A673 (cell line): ENCODE data around the gene DNAJC19. TPM values are rescaled to one million over a fixed set of nuclear protein-coding genes. Genes with fewer than 3 reads are reported as not detected.

Experiments
- BruUV-seq: library from RNA; stranded (reverse); fragments of 400-500 nt; replicated peaks from 2 replicates; lab custom pipeline; 2021; lab: Mats Ljungman, UMichigan
- CTCF ChIA-PET: fragments of 300-600 bp; sonication (Branson Sonifier 250); formaldehyde crosslinking; loops from one replicate; lab custom pipeline; 2022; ENCODE audit warnings: antibody characterized with exemption; lab: Charles Lee
- POLR2A ChIA-PET: fragments of 300-600 bp; sonication (Branson Sonifier 250); formaldehyde crosslinking; loops from one replicate; lab custom pipeline; 2022; ENCODE audit warnings: antibody characterized with exemption; ENCODE audit not compliant: low non-redundant PET; lab: Charles Lee
- DNase-seq: peaks from one replicate; pipeline ENCODE4 v3.0.0-alpha.2; 2015; ENCODE audit warnings: low spot score
- H3K27ac ChIP-seq: fragments of 200-600 bp; sonication (generic); 2 replicates; pipeline ENCODE4 v1.5.1; 2016; ENCODE audit warnings: mixed run types, low read depth, mild to moderate bottlenecking, mixed read lengths, antibody characterized with exemption, low read length; ENCODE audit not compliant: poor library complexity, severe bottlenecking
- H3K27me3 ChIP-seq: fragments of 200-600 bp; sonication (generic); replicated peaks from 2 replicates; pipeline ENCODE4 v1.6.1; 2017; ENCODE audit warnings: mixed run types, low read depth, mild to moderate bottlenecking, mixed read lengths, antibody characterized with exemption, low read length; ENCODE audit not compliant: insufficient read depth, poor library complexity
- H3K36me3 ChIP-seq: fragments of 200-600 bp; sonication (generic); 2 replicates; pipeline ENCODE4 v1.6.1; 2016; ENCODE audit warnings: mixed run types, mild to moderate bottlenecking, mixed read lengths, antibody characterized with exemption, low read length; ENCODE audit not compliant: insufficient read depth, poor library complexity, severe bottlenecking
- H3K4me1 ChIP-seq: fragments of 200-600 bp; sonication (generic); 2 replicates; pipeline ENCODE4 v1.6.1; 2017; ENCODE audit warnings: mixed run types, mild to moderate bottlenecking, mixed read lengths, antibody characterized with exemption, low read length; ENCODE audit not compliant: insufficient read depth, poor library complexity, severe bottlenecking
- H3K4me3 ChIP-seq: fragments of 200-600 bp; sonication (generic); 2 replicates; pipeline ENCODE4 v1.5.1; 2016; ENCODE audit warnings: low read depth, mixed run types, mild to moderate bottlenecking, mixed read lengths, low read length; ENCODE audit not compliant: poor library complexity, severe bottlenecking
- H3K9me3 ChIP-seq: fragments of 200-600 bp; sonication (generic); 2 replicates; pipeline ENCODE4 v1.6.1; 2016; ENCODE audit warnings: mixed run types, low read depth, mild to moderate bottlenecking, mixed read lengths, antibody characterized with exemption, low read length; ENCODE audit not compliant: poor library complexity, severe bottlenecking
- EZH2 ChIP-seq: fragments of 200-600 bp; sonication (generic); IDR thresholded peaks from 2 replicates; pipeline ENCODE4 v1.6.1; 2017; ENCODE audit warnings: borderline replicate concordance, low read depth, mild to moderate bottlenecking, mixed read lengths, antibody characterized with exemption, low read length; ENCODE audit not compliant: poor library complexity, severe bottlenecking
- intact Hi-C: fragments of 100-400 bp; cut with micrococcal nuclease; formaldehyde crosslinking; loops from one replicate; pipeline ENCODE4 v1.10.0; 2022; ENCODE audit not compliant: unreplicated experiment
- total RNA-seq: library from RNA; stranded (reverse); gene quantifications from 2 replicates; pipeline ENCODE4 v1.2.3, GENCODE V29; 2021
- TF ChIP-seq, protein P1 (sequence below): fragments of 300-800, 200-600 bp; sonication (generic); conservative IDR thresholded peaks from 2 replicates; pipeline ENCODE4 v1.5.1; 2017; ENCODE audit warnings: low read depth, mild to moderate bottlenecking, antibody characterized with exemption, low read length, moderate library complexity, mixed read lengths

The DNAJC19 gene
- total RNA-seq, 1 experiment from 2014 or later: 52.1 TPM

DNA sequence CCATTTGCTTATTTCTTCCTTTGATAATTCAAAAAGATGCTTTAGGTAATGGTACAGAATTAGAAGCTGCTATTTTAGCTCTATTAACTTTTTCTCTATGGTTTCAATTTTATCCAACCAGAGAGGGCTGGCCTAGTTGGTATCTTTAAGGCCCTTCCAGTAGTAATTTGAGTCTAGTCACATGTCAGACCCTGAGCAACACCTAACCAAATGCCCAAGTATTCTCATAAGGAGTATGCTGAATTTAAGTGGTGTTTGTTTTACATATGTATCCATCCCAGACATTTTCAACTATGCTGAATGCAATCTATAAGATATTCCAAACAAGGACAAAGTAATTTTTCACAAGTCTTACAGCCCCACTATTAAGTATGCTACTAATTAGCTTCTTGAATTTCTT lies 9.6 kb downstream of the DNAJC19 start:
- TF ChIP-seq, protein P1, sequence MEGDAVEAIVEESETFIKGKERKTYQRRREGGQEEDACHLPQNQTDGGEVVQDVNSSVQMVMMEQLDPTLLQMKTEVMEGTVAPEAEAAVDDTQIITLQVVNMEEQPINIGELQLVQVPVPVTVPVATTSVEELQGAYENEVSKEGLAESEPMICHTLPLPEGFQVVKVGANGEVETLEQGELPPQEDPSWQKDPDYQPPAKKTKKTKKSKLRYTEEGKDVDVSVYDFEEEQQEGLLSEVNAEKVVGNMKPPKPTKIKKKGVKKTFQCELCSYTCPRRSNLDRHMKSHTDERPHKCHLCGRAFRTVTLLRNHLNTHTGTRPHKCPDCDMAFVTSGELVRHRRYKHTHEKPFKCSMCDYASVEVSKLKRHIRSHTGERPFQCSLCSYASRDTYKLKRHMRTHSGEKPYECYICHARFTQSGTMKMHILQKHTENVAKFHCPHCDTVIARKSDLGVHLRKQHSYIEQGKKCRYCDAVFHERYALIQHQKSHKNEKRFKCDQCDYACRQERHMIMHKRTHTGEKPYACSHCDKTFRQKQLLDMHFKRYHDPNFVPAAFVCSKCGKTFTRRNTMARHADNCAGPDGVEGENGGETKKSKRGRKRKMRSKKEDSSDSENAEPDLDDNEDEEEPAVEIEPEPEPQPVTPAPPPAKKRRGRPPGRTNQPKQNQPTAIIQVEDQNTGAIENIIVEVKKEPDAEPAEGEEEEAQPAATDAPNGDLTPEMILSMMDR: no peak
- TF ChIP-seq EZH2: no peak

DNA sequence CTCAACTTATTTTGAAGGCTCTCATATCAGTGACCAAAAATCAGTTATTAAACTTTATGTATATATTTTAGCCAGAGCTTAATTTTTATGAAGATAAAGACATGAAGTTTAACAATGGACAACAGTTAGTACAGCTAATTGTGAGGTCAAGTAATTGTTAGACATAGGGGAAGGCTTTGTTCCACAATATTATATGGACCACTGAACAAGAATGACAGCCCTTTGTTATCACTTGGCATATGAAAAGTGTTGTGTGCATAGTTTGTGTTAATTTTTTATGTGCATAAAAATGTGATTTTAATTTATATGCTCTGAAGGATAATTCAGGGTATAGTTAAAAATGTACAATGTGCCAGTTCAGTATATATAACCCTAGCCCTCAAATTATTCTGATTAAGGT lies 12.0 kb downstream of the DNAJC19 start:
- Histone ChIP-seq H3K27me3 (no peaks in the 10 kb centered on the region), H3K4me3 (no peak overlapping the region), H3K4me1 (no peaks in the 10 kb centered on the region), H3K36me3 (peaks cover 54% of the 10 kb centered on the region), H3K9me3 (no peaks in the 10 kb centered on the region), H3K27ac (no peak overlapping the region)
- no TSS peak for BruUV-seq
- CTCF ChIA-PET: no interaction called here
- no peak for TF ChIP-seq EZH2
- TF ChIP-seq, protein P1: no peak
- no peak for DNase-seq
- intact Hi-C loops: no loop called here
- POLR2A ChIA-PET: no interaction called here

More for the DNA sequence above, 9.6 kb downstream of the DNAJC19 start:
- DNase-seq: no peak
- ChIA-PET CTCF (no interaction called here), POLR2A (no interaction called here)
- intact Hi-C loops: no loop called here
- Histone ChIP-seq H3K9me3 (no peaks in the 10 kb centered on the region), H3K4me3 (no peak overlapping the region), H3K4me1 (no peaks in the 10 kb centered on the region), H3K27me3 (no peaks in the 10 kb centered on the region), H3K27ac (no peak overlapping the region), H3K36me3 (peaks cover 47% of the 10 kb centered on the region)
- BruUV-seq: no TSS peak

DNA sequence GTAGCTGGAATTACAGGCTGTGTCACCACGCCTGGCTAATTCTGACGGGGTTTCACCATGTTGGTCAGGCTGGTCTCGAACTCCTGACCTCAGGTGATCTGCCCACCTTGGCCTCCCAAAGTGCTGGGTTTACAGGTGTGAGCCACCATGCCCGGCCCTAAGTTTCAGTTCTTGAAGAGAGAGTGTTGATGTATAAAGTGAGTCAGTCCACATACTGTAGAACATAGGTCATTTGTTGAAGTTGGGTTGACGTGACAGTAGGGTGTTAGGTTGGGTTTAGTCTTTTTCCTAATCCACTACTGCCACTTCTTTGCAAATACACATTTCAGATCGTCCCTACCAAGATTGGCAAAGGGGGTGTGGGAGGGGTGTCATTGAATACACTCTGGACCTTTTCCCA lies 15.2 kb downstream of the DNAJC19 start:
- peaks cover 75% of the 10 kb centered on the region for H3K36me3 ChIP-seq
- intact Hi-C loops: no loop called here
- DNase-seq: no peak
- no peaks in the 10 kb centered on the region for H3K27me3 ChIP-seq
- no peaks in the 10 kb centered on the region for H3K9me3 ChIP-seq
- H3K4me1 ChIP-seq: no peaks in the 10 kb centered on the region
- no peak for TF ChIP-seq EZH2
- TF ChIP-seq, protein P1: no peak
- CTCF ChIA-PET: no interaction called here
- POLR2A ChIA-PET: no interaction called here
- no peak overlapping the region for H3K4me3 ChIP-seq
- H3K27ac ChIP-seq: no peak overlapping the region
- BruUV-seq: no TSS peak
